ENCODE data around the gene IQCE.

DNA sequence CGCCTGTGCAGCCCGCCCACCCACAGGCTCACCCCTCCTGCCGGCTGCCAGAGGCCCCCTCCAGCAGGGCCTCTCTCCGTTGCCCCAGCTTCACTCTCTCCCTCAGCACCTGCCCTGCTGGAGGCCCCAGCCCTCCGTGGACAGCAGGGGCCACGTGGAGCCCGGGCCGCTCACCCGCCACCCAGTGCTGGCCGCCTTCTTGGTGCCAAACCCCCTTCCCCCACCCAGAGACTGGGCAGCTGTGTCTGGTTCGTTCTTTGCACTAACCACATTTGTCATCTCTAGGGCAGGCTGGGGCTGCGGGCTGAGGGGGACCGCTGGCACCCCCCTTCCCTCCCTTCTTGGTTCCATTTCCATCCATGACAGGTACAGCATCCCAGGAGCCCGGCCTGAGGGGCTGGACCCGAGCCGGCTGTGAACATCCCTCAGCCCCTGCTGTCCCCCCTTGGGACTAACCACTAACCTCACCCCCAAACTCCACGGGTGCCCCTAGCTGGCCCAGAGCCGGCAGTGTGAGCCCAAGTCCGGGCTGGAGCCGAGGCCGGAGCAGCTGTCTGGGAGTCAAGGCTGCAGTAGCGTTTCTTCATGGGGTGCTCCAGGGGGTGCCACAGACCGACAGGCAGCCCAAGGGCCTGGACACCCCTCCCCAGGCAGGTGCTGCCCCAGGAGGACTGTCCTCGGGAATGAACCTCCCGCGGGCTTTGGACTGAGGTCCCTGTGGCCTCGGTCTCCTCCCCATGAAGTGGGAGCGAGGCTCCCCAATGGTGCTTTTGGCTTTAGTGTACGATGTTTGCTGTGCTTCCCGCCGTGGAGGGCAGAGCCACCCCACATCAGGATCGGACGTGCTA, 103.7 kb downstream of the IQCE start:
- TF ChIP-seq CTCF (IDR thresholded peaks at IDR 0.05; ENCODE audit: low read length) (no peak), EZH2 (IDR thresholded peaks at IDR 0.05; ENCODE audit: borderline replicate concordance, low read length) (no peak)
